HG03558 (cell line): ENCODE measurements around the gene KIAA1191.

Experiments used
- ATAC-seq: cut with Tn5 transposase; IDR thresholded peaks from one replicate; pipeline ENCODE4 v1.9.1; 2021; ENCODE audit warnings: moderate number of reproducible peaks; ENCODE audit not compliant: unreplicated experiment; ENCODE audit errors: extremely low read depth

Gene KIAA1191

DNA sequence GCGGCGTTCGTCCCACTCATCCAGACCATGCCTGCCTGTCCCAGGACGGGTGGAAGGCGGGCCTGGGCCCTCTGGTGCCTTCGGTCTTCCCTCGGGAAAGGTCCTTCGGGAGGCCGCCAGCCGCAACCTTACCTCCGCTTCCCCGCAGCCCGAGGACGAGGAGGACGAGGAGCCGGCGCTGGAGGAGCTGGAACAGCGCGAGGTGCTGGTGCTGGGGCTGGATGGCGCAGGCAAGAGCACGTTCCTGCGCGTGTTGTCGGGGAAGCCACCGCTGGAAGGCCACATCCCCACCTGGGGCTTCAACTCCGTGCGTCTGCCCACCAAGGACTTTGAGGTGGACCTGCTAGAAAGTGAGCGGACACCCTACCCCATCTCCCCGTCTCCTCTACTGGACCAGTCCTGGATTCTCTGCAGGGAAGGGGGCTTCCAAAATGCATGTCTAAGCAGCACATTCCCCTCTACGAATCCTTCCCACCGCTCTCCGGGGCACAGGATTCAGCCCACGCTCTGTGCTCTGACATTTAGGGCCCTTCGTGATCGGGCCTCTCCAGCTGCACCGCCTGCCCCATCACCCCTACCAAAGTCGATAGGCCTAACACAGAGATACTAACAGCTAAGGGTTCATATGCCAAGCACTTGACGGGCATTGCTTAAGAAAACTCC lies 4.8 kb upstream of the KIAA1191 start:
- ATAC-seq, result no peak

DNA sequence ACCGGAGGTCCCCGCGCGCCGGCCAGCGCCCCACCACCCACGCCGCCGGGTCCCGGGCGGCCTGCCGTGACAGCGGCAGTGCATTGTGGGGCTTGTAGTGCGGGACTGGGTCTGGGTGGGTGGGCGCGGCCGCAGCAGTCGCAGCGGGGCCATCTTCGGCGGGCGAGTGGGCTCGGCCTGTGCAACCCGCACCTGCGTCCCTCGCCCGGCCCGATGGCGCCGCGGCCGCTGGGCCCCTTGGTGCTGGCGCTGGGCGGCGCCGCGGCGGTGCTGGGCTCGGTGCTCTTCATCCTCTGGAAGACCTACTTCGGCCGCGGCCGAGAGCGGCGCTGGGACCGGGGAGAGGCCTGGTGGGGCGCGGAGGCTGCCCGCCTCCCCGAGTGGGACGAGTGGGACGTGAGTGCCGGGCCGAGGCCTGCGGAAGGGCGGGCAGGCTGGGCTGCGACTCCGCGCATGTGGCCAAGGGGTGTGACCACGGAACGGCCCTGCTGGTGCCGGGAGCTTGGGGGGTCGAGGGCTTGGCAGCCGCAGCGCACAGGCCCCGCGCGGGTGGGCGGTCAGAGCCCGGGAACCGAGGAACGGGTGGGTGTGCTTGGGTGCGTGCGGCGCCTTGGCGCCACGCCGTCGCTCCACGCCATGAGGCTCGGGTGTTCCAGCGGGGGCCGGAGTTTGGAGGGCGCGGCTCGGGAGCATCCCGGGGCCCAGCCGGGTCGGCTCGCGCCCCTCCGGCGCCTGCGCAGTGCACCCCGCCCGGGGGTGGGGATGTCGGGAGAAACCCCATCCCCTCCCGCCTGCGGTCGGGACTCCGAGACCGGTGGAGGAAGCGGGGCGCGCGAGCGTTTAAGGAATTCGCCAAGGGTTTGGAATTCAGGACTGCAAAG lies 4.0 kb upstream of the KIAA1191 start, which contains the start of gene ARL10:
ARL10 (plus strand) TSS at position 137 of the 881 bp plus-strand sequence; CDS start at position 214, 77 bp downstream.
- peak; percentile 23 for ATAC-seq

DNA sequence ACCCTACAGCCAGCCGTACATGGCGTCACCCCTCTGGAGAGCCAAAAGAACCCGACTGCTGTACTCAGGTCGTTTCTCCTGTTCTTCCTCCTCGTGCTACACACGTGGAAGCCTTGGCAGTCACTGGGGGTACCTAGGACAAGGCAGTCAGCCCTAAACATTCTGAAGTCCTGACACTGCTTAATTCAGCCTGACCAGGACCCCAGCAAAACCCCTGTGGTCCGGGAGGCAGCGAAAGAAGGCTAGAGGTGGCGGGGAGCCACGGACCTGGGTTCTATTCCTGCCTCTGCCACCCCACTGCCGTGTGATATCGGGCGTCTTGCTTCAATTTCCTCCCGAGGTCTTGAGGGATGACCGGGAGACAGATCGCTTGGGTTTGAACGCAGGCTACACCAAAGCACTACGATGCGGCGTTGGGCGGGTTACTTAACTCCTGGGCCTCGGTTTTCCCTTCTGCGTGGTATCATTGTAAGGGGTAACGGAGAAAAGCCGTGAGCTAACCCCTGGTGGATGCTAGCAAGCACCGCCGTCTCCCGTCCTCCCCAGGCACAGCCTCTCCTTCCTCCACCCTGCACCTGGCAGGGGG lies 3.3 kb upstream of the KIAA1191 start:
- no peak for ATAC-seq

DNA sequence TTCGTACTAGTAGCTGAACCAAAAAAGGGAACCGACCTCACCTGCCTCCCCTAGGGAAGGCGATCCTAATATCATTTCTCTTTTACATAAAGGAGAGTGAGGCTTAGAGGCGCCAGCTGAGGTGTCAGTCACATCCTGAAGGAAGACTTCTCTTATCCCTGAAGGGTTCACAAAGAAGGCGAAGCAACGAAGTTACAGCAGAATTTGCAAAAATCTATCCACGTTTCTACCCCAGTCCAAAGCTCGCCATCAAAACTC lies 598 bp upstream of the KIAA1191 start:
- no peak for ATAC-seq

DNA sequence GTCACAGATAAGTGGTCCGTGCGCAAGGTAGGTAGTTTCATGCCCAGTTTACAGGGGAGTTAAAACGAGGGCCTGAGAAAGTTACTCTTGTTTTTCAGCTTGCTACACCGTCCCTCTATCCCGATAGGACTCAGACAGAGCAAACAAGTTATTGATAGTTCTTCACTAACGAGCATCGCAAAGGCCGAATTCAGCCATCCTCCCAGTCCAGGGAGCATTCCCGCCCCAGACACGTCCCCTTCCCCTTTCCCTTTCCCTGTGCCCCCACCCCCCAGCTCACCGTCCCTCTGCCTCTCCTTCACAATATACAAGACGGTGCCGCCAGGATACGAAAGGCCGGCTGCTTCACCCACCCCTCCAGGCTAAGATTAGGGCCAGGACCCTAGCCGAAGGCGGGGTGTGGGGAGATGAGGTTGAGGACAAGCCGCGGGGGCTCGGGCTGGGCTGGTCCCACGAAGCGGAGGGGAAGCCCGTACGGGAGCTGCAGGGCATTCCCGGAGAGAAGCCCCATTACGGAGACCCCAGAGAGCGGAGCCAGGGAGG lies 599 bp downstream of the KIAA1191 start:
- ATAC-seq, result no peak

DNA sequence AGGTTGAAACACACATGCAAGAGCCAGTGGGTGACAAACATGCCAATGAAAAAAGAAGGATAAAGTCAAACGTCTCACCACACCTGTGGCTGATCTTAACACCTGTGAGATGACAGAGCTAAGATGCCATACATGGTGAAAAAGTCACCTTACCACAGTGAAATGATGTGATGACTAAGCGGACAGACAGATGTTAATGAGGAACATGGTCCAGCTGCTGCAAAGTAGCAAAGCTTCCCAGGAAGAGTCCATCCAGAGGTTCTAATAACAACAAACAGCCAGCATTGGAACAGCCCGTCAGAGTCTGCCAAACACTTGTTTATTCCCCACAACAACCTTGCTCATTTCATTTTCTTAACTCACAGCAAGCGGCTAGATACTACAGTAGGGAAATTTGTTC lies 1.9 kb downstream of the KIAA1191 start:
- ATAC-seq, result no peak

DNA sequence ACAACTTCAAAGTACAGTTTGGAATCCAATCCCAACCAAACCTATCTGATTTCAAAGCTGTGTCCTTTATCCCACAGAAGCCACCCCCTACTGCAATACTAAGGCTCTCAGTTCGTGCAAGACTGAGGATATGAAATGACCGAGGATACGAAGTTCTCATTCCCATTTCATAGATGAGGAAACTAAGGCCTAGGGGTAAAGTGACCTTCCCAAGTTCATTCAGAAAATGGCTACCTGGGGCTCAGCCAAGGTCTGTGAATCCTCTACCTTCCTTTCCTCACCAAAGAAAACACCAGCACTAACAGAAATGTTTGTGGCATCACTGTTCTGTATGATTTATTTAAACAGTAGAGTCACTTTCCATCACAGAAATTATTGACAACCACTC lies 5.4 kb downstream of the KIAA1191 start:
- ATAC-seq, result no peak

DNA sequence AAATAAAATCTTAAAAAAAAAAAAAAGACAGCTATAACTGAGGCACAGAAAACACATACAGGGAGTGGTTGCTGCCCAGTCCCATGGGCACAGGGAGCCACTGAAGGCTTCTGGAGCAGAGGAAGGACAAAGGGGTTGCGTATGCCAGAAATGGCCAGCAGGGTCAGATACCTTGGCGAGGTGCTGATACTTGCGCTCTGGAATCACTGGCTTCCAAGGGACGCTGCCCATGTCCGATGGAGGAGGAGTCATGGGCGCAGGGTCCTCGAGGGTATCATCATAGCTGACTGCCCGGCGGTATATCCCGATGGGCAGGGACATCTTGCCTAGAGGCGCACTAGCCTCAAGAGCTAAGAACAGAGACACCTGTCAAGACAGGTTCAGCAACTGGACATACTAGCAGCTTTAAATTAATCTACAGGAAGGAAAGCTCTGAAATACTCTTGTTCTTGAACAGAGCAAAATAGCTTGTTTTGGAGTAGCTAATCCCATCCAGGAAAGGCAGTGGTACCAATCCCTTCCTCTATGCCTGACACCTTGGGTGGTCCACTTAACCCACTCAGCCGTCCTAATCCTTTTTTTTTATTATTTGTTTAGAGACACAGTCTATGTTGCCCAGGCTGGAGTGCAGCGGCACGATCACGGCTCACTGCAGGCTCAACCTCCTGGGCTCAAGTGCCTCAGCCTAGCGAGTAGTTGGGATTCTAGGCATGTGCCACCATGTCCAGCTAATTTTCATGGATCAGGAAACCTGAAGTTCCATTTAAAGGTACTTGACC lies 6.0 kb downstream of the KIAA1191 start:
- no peak for ATAC-seq

DNA sequence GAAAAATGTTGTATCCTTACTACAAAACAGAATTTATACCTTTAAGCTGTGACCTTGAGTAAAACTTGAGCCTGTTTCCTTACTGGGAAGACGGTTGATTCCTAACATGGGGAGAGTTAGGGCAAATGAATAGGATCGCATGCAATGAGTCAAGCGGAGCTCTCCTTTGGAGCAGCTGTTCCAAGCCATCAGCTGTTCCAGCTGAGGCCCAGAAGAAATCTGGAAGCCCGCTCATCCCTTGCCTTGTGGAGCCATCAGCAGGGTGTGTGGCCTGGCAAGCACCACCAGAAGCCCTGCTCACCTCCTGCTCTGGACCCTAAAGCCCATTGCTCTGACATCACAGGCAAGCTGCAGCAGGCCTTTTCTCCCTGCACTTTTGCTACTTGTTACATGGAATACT lies 8.0 kb downstream of the KIAA1191 start:
- no peak for ATAC-seq

DNA sequence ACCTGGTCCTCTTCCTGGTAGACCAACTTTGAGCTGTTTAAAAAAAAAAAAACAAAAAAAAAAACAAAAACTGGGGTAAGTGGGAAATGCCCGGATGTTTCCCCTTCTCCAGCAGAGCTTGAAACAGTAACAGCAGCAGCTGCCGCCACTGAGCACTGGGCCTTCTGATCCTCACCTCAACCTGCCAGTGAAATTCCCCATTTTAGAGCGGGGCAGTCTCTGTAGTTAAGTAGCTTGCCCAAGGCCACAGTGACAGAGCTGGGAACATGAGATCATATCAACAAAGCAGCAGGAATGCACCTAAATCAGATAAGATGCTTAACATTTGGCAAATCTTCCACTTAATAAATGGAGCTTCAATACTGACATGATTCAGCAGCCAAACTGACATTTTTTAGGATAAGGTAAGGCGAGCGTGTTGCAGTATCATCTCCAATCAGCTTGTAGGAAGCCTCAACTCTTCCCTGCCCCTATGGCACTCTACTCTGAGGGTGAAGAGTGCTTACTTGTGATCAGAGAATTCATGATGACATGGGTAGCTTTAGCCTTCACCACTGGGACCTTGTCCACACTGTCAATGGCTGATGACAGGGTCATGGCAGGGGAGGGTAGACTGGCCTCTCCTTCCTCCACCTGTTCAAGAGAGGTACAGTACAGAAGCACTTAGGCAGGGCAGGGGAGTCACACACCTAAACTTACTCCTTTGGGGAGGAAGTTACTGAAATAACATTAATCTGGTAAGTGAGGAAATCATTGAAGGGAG lies 9.3 kb downstream of the KIAA1191 start:
- ATAC-seq, result no peak

DNA sequence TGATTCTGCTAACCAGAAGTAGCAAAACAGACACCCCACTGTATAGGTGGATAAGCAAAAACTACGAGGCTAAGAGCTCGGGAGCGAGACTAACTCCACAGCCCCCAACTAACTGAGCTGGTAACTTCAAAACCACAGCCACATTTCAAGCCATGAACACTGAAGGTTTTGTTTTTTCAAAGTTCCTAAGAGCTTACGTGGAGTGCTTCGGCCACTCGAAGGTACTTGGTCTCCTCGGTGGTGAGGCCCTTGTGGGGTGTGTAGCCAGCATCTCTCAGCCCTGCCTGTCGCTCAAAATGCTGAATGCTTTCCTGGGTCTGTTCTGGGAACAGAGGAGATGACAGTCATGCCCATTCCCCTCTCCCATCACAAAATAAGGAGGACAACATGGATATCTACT lies 11.1 kb downstream of the KIAA1191 start:
- no peak for ATAC-seq

DNA sequence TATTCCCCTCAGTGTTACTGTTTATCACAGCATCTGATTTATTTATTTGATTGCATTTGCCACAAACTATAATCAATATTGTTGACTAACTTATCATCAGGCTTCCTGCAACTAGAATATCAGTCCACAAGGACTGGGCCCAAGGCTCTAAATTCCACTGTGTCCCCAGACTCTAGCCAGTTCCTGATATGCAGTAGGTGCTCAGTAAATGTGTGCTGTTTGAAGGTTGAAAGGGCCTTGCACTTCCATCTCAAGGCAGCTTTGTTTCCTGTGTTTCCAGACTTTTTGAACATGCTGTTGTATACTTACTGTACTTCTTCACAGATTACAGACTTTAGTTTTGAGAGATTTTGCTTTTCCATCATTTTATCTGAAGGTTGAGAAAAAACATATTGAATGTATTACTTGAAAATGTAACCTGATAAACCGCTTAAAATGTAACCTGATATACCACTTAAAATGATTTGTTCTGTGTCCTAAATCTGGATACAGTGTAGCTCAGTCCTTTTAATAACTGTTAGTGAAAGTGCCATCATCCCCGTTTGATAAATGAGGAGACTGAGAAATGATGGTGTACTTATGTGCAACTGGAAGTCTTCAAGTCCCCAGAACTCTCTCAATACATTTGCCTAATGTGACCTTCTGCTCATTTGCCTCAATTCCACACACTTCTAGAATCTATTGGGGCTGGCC lies 18.7 kb downstream of the KIAA1191 start:
- ATAC-seq, result no peak

DNA sequence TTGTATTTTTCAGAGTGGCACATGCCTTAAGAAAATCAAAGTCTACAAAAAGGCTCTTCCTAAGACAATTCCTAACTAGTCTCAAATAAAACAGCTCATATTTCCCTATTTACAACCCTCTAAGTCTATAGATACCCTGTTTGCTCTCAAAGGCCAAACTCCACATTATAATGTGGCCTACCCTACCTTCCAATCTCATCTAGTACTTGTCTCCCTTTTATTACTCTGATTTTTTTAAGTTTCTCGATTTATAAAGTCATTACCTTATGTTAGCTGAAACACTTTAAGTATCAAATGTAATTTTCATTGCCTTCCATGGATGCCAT lies 19.4 kb downstream of the KIAA1191 start:
- no peak for ATAC-seq

DNA sequence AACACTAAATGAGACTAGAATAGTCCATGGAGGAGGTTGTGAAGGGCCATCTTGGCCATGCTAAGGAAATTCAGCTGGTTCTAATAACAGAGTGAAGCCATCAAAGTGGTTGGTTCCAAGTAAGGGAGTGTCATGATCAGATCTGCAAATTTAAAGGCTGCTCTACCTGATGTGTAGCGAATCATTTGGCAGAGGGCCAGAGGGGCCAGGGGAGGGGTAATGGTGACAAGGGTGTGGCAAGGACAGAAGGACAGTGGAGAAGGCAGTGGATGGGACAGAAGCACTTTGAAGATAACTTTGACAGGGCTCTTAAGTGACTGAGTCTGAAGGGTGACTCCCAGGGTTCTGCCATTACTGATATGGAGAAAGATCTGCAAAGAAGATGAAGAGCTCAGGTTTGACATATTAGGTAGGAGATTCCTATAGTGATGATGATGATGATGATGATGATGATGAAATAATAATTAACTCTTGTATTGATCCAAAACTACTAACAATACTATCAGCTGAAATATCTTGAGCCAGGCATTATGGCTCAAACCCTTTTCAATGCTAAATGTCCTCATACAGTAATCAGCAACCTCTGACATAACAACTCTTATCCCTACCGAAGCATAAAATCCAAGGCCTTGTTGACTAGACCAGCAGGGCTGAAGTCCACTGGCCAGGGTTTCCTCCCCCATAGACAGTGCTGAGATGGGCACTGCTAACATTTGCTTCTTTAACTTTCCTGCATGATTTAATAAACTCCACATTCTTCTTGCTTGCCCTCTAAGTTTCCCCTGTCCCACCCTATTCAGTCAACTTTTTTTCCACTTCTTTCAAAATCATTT lies 20.0 kb downstream of the KIAA1191 start:
- no peak for ATAC-seq

DNA sequence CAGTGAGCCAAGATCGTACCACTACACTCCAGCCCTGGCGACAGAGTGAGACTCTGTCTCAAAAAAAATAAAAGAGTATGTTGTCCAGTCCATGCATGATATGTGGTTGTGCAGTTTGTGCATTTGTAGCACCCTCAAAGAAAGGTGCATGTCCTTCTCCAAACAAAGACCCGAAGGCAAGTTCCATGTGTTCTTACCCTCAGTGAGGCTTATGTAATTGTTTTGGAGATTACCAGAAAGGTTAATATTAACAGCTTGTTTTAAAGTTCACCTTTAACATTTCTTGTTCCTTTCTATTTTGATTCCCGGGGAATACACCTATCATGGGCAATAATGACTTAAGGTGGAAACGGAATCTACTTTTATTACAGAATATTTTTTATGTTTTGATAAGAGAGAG lies 22.3 kb downstream of the KIAA1191 start:
- ATAC-seq, result no peak

DNA sequence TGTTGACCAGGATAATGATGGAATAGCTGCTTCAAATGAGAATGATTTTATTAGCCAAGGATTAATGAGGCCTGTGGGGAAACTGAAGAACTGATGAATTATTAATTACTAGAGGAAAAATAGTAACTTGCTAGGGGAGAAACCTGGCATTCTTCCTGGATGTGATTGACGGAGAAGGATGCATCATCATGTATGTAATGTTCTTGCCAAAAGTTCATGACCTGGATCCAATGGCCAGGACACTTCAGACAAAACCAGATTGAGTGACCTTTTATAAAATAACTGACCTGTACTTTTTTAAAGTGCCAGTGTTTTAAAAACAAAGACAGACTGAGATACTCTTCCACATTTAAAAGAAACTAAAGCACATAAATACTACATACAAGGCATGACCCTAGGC lies 23.7 kb downstream of the KIAA1191 start:
- ATAC-seq, result no peak

DNA sequence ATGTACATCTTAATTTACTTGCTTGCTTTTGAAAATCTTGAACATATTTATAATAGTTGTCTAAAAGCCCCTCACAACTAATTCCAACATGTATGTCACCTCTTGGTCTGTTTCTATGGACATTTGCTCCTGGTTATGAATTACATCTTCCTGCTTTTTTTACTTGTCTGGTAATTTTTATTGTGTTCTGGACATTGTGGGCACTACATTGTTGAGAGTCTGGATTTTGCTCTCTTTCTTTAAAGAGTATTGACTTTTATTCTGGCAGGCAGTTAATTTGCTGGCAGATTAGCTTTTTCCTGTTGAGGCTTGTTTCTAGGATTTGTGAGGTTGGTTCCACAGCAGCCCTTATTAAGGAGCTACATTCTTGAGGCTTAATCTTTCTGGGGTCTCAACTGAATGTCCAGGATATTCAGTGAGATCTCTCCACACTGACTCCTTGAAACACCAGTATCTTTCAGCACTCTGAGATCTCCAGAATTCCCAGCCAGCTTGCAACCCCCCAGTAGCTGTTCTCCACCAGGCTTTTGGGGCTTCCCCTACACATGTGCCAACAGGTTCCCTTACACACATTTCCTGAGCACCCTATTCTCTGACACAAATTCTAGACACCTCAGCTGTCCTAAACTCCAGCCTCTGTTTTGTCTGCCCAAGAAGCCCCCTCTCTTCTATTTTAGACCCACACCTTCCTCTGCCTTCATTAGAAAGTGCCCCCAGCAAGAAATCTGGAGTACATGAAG lies 27.4 kb downstream of the KIAA1191 start:
- ATAC-seq, result no peak

DNA sequence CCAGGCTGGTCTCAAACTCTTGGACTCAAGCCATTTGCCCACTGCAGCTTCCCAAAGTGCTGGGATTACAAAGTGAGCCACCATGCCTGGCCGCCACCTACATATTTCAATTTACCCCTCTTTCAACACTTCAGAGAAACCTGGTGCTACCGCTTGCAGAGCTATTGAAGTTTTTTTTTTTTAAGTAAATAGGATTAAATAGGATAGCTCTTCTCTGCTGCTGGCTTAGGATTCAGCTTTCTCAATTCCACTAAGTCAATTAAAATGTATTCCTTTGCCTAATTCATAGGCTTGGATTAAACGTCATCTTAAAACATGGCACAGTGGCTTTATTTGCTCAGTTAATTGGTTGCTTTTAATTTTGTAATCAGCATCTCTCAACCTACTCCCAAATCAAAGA lies 41.0 kb downstream of the KIAA1191 start:
- ATAC-seq, result no peak
